ENCODE results near the gene CD300LD.

DNA sequence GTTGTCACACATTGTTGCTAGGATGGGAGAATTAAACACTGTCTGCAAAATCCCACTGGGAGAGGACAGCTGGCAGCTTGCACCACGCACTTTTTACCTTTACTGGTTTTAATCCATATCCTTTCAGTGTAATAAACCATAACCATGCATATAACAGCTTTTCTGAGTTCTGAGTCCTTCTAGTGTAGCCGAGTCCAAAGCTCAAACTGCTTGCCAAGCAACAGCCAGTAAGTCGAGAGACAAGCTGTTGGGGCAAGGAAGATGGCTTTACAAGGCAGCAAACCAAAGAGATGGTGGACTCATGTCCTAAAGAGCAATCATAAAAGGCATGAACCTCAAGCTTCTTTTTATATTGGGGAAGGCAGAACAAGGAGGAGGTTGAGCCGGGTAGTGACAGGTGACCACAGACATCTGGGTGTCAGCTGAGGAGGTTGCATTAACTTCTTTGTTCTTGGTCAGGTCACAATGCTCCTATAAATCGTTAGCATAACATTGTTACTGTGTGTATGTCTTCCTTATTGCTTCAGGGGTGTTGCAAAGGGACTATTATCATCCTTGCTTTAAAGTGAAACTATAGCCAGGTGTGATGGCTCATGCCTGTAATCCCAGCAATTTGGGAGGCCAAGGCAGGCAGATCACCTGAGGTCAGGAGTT lies 17.5 kb downstream of the CD300LD start:
- TF ChIP-seq EZH2 (IDR thresholded peaks at IDR 0.05; ENCODE audit: low read depth): no peak
- TF ChIP-seq CTCF (conservative IDR thresholded peaks at IDR 0.05): no peak
